NCI-H2196 treated with DMSO at 0.1 percent for 48 hours (cell line): Measurements from ENCODE around the gene SLC66A1.
A peak's percentile ranks its signal among the peaks of the same experiment; 100 is the strongest.
"Not testable (repeated sequence)": the region's sequence is repeated elsewhere in the genome, so short reads cannot be mapped to it uniquely, and the experiment has no call there.

Source experiments
- DNase-seq: peaks from one replicate; lab custom pipeline; 2025; ENCODE audit not compliant: unreplicated experiment; lab: John Stamatoyannopoulos, UW

Gene SLC66A1

GRCh38 chr1:19311931-19312781 is at the start of gene SLC66A1, which contains the start of gene AKR7A2:
Gene SLC66A1, plus strand, starts transcription at chr1:19312326. Its CDS starts 5,352 bp downstream, at chr1:19317678.
Gene AKR7A2, minus strand, starts transcription at chr1:19312144. Its CDS starts 20 bp downstream, at chr1:19312124.
- DNase-seq, result peak; percentile 94

GRCh38 chr1:19262744-19263143 is 49.4 kb upstream of the SLC66A1 start:
- DNase-seq, result no peak

GRCh38 chr1:19268445-19268844 is 43.7 kb upstream of the SLC66A1 start:
- DNase-seq, result no peak

- DNase-seq, result not testable (repeated sequence)
Measured at GRCh38 chr1:19269427-19270342, 42.4 kb upstream of the SLC66A1 start.

GRCh38 chr1:19270343-19270730 is 41.8 kb upstream of the SLC66A1 start:
- not testable (repeated sequence) for DNase-seq

- DNase-seq, result no peak
Measured at GRCh38 chr1:19272064-19272463, 40.1 kb upstream of the SLC66A1 start.

GRCh38 chr1:19273106-19273843 is 38.9 kb upstream of the SLC66A1 start:
- DNase-seq, result no peak

- not testable (repeated sequence) for DNase-seq
Measured at GRCh38 chr1:19273844-19274531, 38.1 kb upstream of the SLC66A1 start.

GRCh38 chr1:19274636-19275035 is 37.5 kb upstream of the SLC66A1 start:
- no peak for DNase-seq

- no peak for DNase-seq
Measured at GRCh38 chr1:19283891-19284290, 28.2 kb upstream of the SLC66A1 start.

GRCh38 chr1:19284881-19285280 is 27.2 kb upstream of the SLC66A1 start:
- no peak for DNase-seq

GRCh38 chr1:19285366-19285765 is 26.8 kb upstream of the SLC66A1 start:
- DNase-seq, result not testable (repeated sequence)

- not testable (repeated sequence) for DNase-seq
Measured at GRCh38 chr1:19285807-19286206, 26.3 kb upstream of the SLC66A1 start.

GRCh38 chr1:19287436-19288185 is 24.5 kb upstream of the SLC66A1 start:
- DNase-seq, result no peak

- not testable (repeated sequence) for DNase-seq
Measured at GRCh38 chr1:19288324-19289241, 23.5 kb upstream of the SLC66A1 start, which contains the start of gene AKR7A3. Gene AKR7A3, minus strand, starts transcription at chr1:19288770. Its CDS starts 61 bp downstream, at chr1:19288709.

- DNase-seq, result no peak
Measured at GRCh38 chr1:19289244-19289643, 22.9 kb upstream of the SLC66A1 start.

- no peak for DNase-seq
Measured at GRCh38 chr1:19294638-19295037, 17.5 kb upstream of the SLC66A1 start.

- DNase-seq, result no peak
Measured at GRCh38 chr1:19300211-19300610, 11.9 kb upstream of the SLC66A1 start.
